PFSK-1 (cell line): ENCODE results near the gene UBTD1.

Source experiments
- FOXP2 ChIP-seq: optimal IDR thresholded peaks from 2 replicates; pipeline ENCODE3; 2011; ENCODE audit warnings: borderline replicate concordance, control low read depth, inconsistent platforms; ENCODE audit not compliant: insufficient read depth; ENCODE audit errors: extremely low read length, extremely low read depth
- POLR2AphosphoS5 ChIP-seq: IDR thresholded peaks from 2 replicates; pipeline ENCODE4 v1.6.1; 2012; ENCODE audit warnings: low read depth, mild to moderate bottlenecking, control low read depth, low read length, moderate library complexity
- REST ChIP-seq, 2 experiments: IDR thresholded peaks; 2 replicates each; pipeline versions ENCODE4 v1.6.1 to v1.8.0; 2011 to 2012; ENCODE audit warnings: low read depth in 2 of 2, low read length in 2 of 2, control low read depth in 1 of 2, inconsistent platforms in 1 of 2, mild to moderate bottlenecking in 1 of 2, moderate library complexity in 1 of 2; ENCODE audit not compliant: insufficient read depth in 1 of 2
- SIN3A ChIP-seq: IDR thresholded peaks from 2 replicates; pipeline ENCODE4 v1.6.1; 2012; ENCODE audit warnings: mild to moderate bottlenecking, low read length, moderate library complexity, borderline replicate concordance; ENCODE audit not compliant: insufficient read depth
- TAF1 ChIP-seq: IDR thresholded peaks from 2 replicates; pipeline ENCODE4 v1.6.1; 2012; ENCODE audit warnings: low read length, control low read depth, borderline replicate concordance; ENCODE audit not compliant: insufficient read depth

The UBTD1 gene

DNA sequence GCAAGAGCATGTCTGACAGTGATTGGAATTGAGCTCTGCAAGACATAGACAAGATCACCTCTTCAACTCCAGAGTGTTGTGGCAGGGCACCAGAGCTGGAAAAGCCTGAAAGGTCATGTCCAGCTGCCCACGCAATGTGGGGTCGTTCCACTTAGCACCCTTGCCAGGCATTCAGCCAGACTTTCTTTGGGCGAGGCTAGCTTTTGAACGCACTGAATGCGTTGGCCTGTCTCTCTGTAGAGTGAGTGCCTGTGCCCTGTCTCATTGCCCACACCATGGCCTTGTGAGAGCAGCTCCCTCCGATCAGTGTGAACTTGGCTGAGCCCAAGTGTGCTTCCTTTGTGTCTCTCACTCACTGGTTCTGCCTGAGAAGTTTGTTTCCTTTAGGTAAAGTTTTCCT, 23.3 kb downstream of the UBTD1 start:
- TF ChIP-seq SIN3A (no peak), POLR2AphosphoS5 (no peak), TAF1 (no peak), FOXP2 (no peak), REST (IDR thresholded peaks at IDR 0.05; ENCODE audit: insufficient read depth in 1 of 2, low read depth in 2 of 2, low read length in 2 of 2) (no peak)

- no peak for TF ChIP-seq FOXP2
These were observed 24.2 kb downstream of the UBTD1 start for GRCh38 chr10:97522937-97523336.

DNA sequence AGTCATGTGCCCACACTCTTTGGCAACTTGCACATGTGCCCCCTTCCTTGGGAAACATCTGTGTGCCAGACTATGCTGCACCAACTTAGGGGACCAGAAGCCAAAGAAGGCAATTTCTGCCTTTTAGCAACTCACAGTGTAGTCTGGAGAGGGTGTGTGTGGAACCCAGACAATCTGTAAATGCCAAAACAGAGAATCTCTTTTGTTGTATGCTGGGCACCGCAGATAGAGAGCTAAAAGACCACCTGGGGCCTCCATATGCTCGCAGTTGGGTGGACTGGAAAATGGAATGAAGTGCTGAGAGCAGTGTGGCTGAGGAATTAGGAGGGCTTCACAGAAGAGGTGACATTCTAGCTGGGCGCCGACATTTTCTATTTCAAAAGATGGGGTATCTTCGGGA, 26.4 kb downstream of the UBTD1 start:
- TF ChIP-seq FOXP2 (no peak), REST (IDR thresholded peaks at IDR 0.05; ENCODE audit: insufficient read depth in 1 of 2, low read depth in 2 of 2, low read length in 2 of 2) (no peak), SIN3A (no peak), TAF1 (no peak)

DNA sequence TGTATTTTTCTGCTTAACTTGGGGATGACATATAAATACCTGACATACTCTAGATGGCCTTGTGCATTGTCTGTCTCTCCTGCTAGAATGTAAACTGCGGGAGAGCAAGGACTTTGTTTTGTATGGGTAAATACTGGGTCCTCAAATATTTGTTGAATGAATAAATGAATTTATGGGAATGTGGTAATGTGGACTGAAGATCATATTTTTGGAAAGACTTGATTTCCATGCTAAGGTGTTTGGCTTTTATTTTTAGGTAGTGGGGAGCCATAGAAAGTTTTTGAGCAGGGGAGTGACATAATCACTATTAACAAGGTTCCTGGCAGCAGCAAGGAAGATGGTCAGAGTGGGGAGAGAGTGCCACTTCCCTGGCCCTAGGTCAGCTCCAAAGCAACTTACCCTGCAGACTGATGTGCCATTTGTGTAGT, 27.0 kb downstream of the UBTD1 start:
- TF ChIP-seq REST (IDR thresholded peaks at IDR 0.05; ENCODE audit: insufficient read depth in 1 of 2, low read depth in 2 of 2, low read length in 2 of 2): no peak
- TF ChIP-seq POLR2AphosphoS5: no peak
- TF ChIP-seq FOXP2: no peak
- no peak for TF ChIP-seq SIN3A
- no peak for TF ChIP-seq TAF1

GRCh38 chr10:97529685-97530465, 31.2 kb downstream of the UBTD1 start:
- TF ChIP-seq TAF1 (no peak), POLR2AphosphoS5 (no peak), REST (IDR thresholded peaks at IDR 0.05; ENCODE audit: insufficient read depth in 1 of 2, low read depth in 2 of 2, low read length in 2 of 2) (no peak), FOXP2 (no peak), SIN3A (no peak)
